Fibroblast of skin of right quadriceps (primary cell): ENCODE measurements around the gene HIRIP3.

Experiments
- DNase-seq: peaks from one replicate; pipeline ENCODE4 v3.0.0-alpha.2; 2013

The HIRIP3 gene

GRCh38 chr16:29958756-29959155 lies 36.7 kb downstream of the HIRIP3 start:
- DNase-seq = no peak

GRCh38 chr16:29951625-29952365 lies 43.6 kb downstream of the HIRIP3 start:
- no peak for DNase-seq

GRCh38 chr16:29950806-29951461 lies 44.5 kb downstream of the HIRIP3 start:
- DNase-seq = no peak

GRCh38 chr16:29947897-29948296 lies 47.5 kb downstream of the HIRIP3 start:
- DNase-seq = no peak

GRCh38 chr16:29943846-29944799 lies 51.3 kb downstream of the HIRIP3 start:
- DNase-seq = peak; percentile 99
